Stimulated activated CD8-positive, alpha-beta memory T cell treated with anti-CD3 and anti-CD28 coated beads, Interleukin-2, amount 100 ng/mL, for 1 hour (primary cell): ENCODE results near the gene UTS2B.

Experiments
- DNase-seq, 2 donors: peaks; one replicate each; pipeline ENCODE4 v3.0.0-alpha.2; 2020; ENCODE audit warnings: low read depth in 2 of 2

Gene UTS2B

GRCh38 chr3:191321019-191321767 lies 9.1 kb downstream of the UTS2B start:
- DNase-seq: no peak

- DNase-seq: no peak
Measured at GRCh38 chr3:191320316-191320715, 10.0 kb downstream of the UTS2B start.

GRCh38 chr3:191316876-191317603 lies 13.3 kb downstream of the UTS2B start:
- DNase-seq: no peak

- no peak for DNase-seq
Measured at GRCh38 chr3:191314109-191314728, 16.1 kb downstream of the UTS2B start.

GRCh38 chr3:191313296-191313695 lies 17.0 kb downstream of the UTS2B start:
- DNase-seq: no peak

- DNase-seq: no peak
Measured at GRCh38 chr3:191307341-191307740, 23.0 kb downstream of the UTS2B start.

- DNase-seq: no peak
Measured at GRCh38 chr3:191306428-191306827, 23.9 kb downstream of the UTS2B start.

GRCh38 chr3:191303596-191303995 lies 26.7 kb downstream of the UTS2B start:
- DNase-seq: no peak

GRCh38 chr3:191302451-191302850 lies 27.9 kb downstream of the UTS2B start:
- no peak for DNase-seq

GRCh38 chr3:191301782-191302411 lies 28.4 kb downstream of the UTS2B start:
- DNase-seq: no peak

- DNase-seq: no peak
Measured at GRCh38 chr3:191301017-191301416, 29.3 kb downstream of the UTS2B start.

GRCh38 chr3:191300422-191300821 lies 29.9 kb downstream of the UTS2B start:
- no peak for DNase-seq

- no peak for DNase-seq
Measured at GRCh38 chr3:191298846-191299245, 31.5 kb downstream of the UTS2B start.

GRCh38 chr3:191296041-191296541 lies 34.2 kb downstream of the UTS2B start:
- no peak for DNase-seq

- no peak for DNase-seq
Measured at GRCh38 chr3:191294291-191294690, 36.0 kb downstream of the UTS2B start.

- no peak for DNase-seq
Measured at GRCh38 chr3:191292243-191293015, 37.9 kb downstream of the UTS2B start.

- no peak for DNase-seq
Measured at GRCh38 chr3:191290311-191291025, 39.9 kb downstream of the UTS2B start.

GRCh38 chr3:191283400-191283799 lies 46.9 kb downstream of the UTS2B start:
- DNase-seq: no peak

- no peak for DNase-seq
Measured at GRCh38 chr3:191282251-191283185, 47.8 kb downstream of the UTS2B start.

- DNase-seq: no peak
Measured at GRCh38 chr3:191280882-191281281, 49.4 kb downstream of the UTS2B start.
